Glutamatergic neuron (in vitro differentiated cells): ENCODE data around the gene WDR53. TPM values are rescaled to one million over a fixed set of nuclear protein-coding genes. Genes with fewer than 3 reads are reported as not detected.
"Not testable (repeated sequence)": the region's sequence is repeated elsewhere in the genome, so short reads cannot be mapped to it uniquely, and the experiment has no call there.

Source experiments
- DNase-seq: peaks from one replicate; pipeline ENCODE4 v3.0.0; 2022
- H3K27ac Mint-ChIP-seq: one replicate; pipeline ENCODE4 v1.8.0; 2020; ENCODE audit warnings: mild to moderate bottlenecking, mixed read lengths, inconsistent platforms; ENCODE audit not compliant: unreplicated experiment
- H3K27me3 Mint-ChIP-seq: one replicate; pipeline ENCODE4 v1.8.0; 2020; ENCODE audit warnings: mild to moderate bottlenecking, moderate library complexity, mixed read lengths, inconsistent platforms; ENCODE audit not compliant: unreplicated experiment
- H3K36me3 Mint-ChIP-seq: one replicate; pipeline ENCODE4 v1.8.0; 2020; ENCODE audit warnings: mild to moderate bottlenecking, mixed read lengths, inconsistent platforms; ENCODE audit not compliant: unreplicated experiment
- H3K4me1 Mint-ChIP-seq: one replicate; pipeline ENCODE4 v1.8.0; 2020; ENCODE audit warnings: mild to moderate bottlenecking, low read depth, mixed read lengths, inconsistent platforms; ENCODE audit not compliant: unreplicated experiment
- H3K4me3 Mint-ChIP-seq: one replicate; pipeline ENCODE4 v1.8.0; 2020; ENCODE audit warnings: mild to moderate bottlenecking, mixed read lengths, inconsistent platforms; ENCODE audit not compliant: unreplicated experiment
- H3K9me3 Mint-ChIP-seq: one replicate; pipeline ENCODE4 v1.8.0; 2020; ENCODE audit warnings: mild to moderate bottlenecking, moderate library complexity, mixed read lengths, inconsistent platforms; ENCODE audit not compliant: unreplicated experiment
- total RNA-seq: library from RNA; stranded (reverse); fragmentation: NEBNext Ultra II Directional; extraction: Animal tissue kit (Norgen Biotek cat#: 25700); gene quantifications from one replicate; pipeline ENCODE4 v1.2.1, GENCODE V29; 2021; ENCODE audit not compliant: unreplicated experiment
- TF ChIP-seq, protein P1 (sequence below): fragments of 200-600 bp; sonication (generic); IDR thresholded peaks from one replicate; pipeline ENCODE4 v1.5.0; 2021; ENCODE audit not compliant: partially characterized antibody, unreplicated experiment

The WDR53 gene
- total RNA-seq, 1 donor from 2014 or later = 7.8 TPM

GRCh38 chr3:196600359-196600758 is 32.0 kb upstream of the WDR53 start:
- Mint-ChIP-seq H3K9me3 (no peaks in the 10 kb centered on the region), H3K4me1 (no peaks in the 10 kb centered on the region), H3K27me3 (peaks cover 4% of the 10 kb centered on the region)

GRCh38 chr3:196599734-196600128 is 31.4 kb upstream of the WDR53 start:
- H3K9me3 Mint-ChIP-seq = no peaks in the 10 kb centered on the region
- no peaks in the 10 kb centered on the region for H3K4me1 Mint-ChIP-seq
- TF ChIP-seq, protein P1, sequence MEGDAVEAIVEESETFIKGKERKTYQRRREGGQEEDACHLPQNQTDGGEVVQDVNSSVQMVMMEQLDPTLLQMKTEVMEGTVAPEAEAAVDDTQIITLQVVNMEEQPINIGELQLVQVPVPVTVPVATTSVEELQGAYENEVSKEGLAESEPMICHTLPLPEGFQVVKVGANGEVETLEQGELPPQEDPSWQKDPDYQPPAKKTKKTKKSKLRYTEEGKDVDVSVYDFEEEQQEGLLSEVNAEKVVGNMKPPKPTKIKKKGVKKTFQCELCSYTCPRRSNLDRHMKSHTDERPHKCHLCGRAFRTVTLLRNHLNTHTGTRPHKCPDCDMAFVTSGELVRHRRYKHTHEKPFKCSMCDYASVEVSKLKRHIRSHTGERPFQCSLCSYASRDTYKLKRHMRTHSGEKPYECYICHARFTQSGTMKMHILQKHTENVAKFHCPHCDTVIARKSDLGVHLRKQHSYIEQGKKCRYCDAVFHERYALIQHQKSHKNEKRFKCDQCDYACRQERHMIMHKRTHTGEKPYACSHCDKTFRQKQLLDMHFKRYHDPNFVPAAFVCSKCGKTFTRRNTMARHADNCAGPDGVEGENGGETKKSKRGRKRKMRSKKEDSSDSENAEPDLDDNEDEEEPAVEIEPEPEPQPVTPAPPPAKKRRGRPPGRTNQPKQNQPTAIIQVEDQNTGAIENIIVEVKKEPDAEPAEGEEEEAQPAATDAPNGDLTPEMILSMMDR = no peak
- peaks cover 4% of the 10 kb centered on the region for H3K27me3 Mint-ChIP-seq
- no peaks in the 10 kb centered on the region for H3K36me3 Mint-ChIP-seq
- H3K4me3 Mint-ChIP-seq = no peak overlapping the region
- no peak overlapping the region for H3K27ac Mint-ChIP-seq
- no peak for DNase-seq

More at GRCh38 chr3:196600359-196600758, 32.0 kb upstream of the WDR53 start:
- Mint-ChIP-seq H3K36me3 (no peaks in the 10 kb centered on the region), H3K4me3 (no peak overlapping the region), H3K27ac (no peak overlapping the region)
- TF ChIP-seq, protein P1 = no peak
- DNase-seq = no peak

DNA sequence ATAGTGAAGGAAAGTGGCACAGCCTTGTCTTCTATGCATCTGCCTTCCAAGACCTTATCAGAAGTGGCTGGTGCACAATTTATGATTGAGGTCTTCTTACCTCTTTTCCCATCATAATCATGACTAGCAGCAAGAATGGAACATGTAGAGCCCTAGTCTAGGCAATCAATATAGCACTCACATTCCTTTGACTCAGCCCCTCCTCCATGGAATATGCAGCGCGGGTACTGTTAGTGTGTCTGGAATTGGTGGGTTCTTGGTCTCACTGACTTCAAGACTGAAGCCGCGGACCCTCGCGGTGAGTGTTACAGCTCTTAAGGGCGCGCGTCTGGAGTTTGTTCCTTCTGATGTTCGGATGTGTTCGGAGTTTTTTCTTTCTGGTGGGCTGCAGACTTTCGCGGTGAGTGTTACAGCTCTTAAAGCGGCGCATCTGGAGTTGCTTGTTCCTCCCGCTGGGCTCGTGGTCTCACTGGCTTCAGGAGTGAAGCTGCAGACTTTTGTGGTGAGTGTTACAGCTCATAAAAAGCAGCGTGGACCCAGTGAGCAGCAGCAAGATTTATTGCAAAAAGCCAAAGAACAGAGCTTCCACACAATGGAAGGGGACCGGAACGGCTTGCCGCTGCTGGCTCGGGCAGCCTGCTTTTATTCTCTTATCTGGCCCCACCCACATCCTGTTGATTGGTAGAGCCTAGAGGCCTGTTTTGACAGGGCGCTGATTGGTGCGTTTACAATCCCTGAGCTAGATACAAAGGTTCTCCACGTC is 29.8 kb upstream of the WDR53 start:
- H3K27me3 Mint-ChIP-seq, H3K9me3 Mint-ChIP-seq, H3K4me1 Mint-ChIP-seq, H3K27ac Mint-ChIP-seq, DNase-seq, H3K4me3 Mint-ChIP-seq, H3K36me3 Mint-ChIP-seq: not testable (repeated sequence)

DNA sequence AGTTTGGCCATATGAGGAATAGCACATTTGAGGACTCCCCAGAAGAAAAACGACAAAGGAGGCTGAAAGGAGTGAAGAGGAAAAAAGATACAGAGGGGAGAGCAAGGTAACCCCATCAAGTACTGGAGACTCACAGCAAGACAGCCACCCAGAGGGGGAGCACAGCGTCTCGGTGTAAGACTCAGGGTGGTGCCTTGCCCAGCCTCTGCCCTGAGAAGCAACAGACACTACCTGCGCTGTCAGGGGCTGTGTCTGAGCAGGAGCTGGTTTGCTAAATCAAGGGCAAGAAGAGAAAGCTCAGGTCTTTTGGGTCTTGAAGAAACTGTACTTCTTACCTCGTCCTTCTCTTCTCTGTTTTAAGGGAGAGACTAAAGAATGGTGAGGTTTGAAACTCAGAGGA is 28.0 kb upstream of the WDR53 start:
- peaks cover 7% of the 10 kb centered on the region for H3K27me3 Mint-ChIP-seq
- no peaks in the 10 kb centered on the region for H3K36me3 Mint-ChIP-seq
- TF ChIP-seq, protein P1 = no peak
- H3K27ac Mint-ChIP-seq = no peak overlapping the region
- DNase-seq = no peak
- H3K4me1 Mint-ChIP-seq = no peaks in the 10 kb centered on the region
- H3K4me3 Mint-ChIP-seq = no peak overlapping the region
- H3K9me3 Mint-ChIP-seq = no peaks in the 10 kb centered on the region

DNA sequence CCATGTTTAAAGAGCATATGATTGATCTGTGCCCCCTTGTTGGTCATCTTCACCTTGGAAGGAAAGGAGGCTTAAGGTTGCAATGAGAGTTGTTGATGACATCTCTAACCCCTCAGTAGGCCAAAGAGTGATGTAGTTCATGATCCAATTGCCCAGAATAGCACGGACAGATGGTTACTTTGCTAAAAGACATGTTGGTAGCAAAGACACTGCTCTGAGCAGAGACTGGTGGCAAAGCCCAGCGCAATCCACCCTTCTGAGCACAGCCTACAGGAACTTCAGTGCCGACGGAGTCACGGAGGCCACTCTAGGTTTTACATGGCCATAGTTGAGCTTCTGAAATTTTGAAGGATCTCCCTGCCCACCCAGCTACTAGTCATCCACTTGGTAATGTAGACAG is 21.9 kb upstream of the WDR53 start:
- Mint-ChIP-seq H3K36me3 (no peaks in the 10 kb centered on the region), H3K27me3 (peaks cover 3% of the 10 kb centered on the region), H3K27ac (no peak overlapping the region), H3K4me3 (no peak overlapping the region), H3K9me3 (no peaks in the 10 kb centered on the region), H3K4me1 (no peaks in the 10 kb centered on the region)
- no peak for DNase-seq
- TF ChIP-seq, protein P1 = no peak
